GM12872 (cell line): ENCODE data around the gene MAP4K4.

Experiments
- CTCF ChIP-seq: IDR thresholded peaks from 3 replicates; pipeline ENCODE4 v1.5.1; 2011; ENCODE audit warnings: low read depth, mild to moderate bottlenecking, low read length, moderate library complexity; ENCODE audit not compliant: insufficient read depth

Gene MAP4K4

GRCh38 chr2:101818531-101819451, 121.3 kb downstream of the MAP4K4 start:
- no peak for TF ChIP-seq CTCF

- TF ChIP-seq CTCF, result no peak
Measured at GRCh38 chr2:101820519-101820918, 123.0 kb downstream of the MAP4K4 start.

GRCh38 chr2:101821059-101821805, 123.7 kb downstream of the MAP4K4 start:
- no peak for TF ChIP-seq CTCF

- no peak for TF ChIP-seq CTCF
Measured at GRCh38 chr2:101821828-101822458, 124.4 kb downstream of the MAP4K4 start.

GRCh38 chr2:101823347-101823791, 125.9 kb downstream of the MAP4K4 start:
- TF ChIP-seq CTCF, result peak; percentile 78

GRCh38 chr2:101823859-101824258, 126.4 kb downstream of the MAP4K4 start:
- TF ChIP-seq CTCF, result no peak

- TF ChIP-seq CTCF, result no peak
Measured at GRCh38 chr2:101826716-101827115, 129.2 kb downstream of the MAP4K4 start.
